Body of pancreas (tissue), 4 donors: ENCODE measurements around the gene MIGA1. TPM values are rescaled to one million over a fixed set of nuclear protein-coding genes. Genes with fewer than 3 reads are reported as not detected.
"Not testable (repeated sequence)": the region's sequence is repeated elsewhere in the genome, so short reads cannot be mapped to it uniquely, and the experiment has no call there.

Experiments used
- ATAC-seq: fragments of 150-250 bp; one replicate; pipeline ENCODE4 v1.9.1; 2016
- DNase-seq, 4 donors: peaks; one replicate each; pipeline ENCODE4 v3.0.0-alpha.2; 2019
- H3K27ac ChIP-seq, 4 donors: fragments of 200-600 bp; sonication (generic); 1 replicate in 3 of 4; 2 replicates in 1 of 4; pipeline versions ENCODE4 v1.5.1 to v1.6.1; 2016 to 2019; ENCODE audit warnings: mild to moderate bottlenecking in 1 of 4, mixed read lengths in 1 of 4, moderate library complexity in 1 of 4
- H3K27me3 ChIP-seq, 2 donors: fragments of 200-600 bp; sonication (generic); one replicate each; pipeline ENCODE4 v1.6.0; 2016; ENCODE audit warnings: mild to moderate bottlenecking in 1 of 2
- H3K36me3 ChIP-seq, 2 donors: fragments of 200-600 bp; sonication (generic); replicated peaks in 1 of 2; 2 replicates each; pipeline ENCODE4 v1.5.1; 2016; ENCODE audit warnings: low read depth in 2 of 2; ENCODE audit not compliant: insufficient read depth in 1 of 2
- H3K4me1 ChIP-seq: fragments of 200-600 bp; sonication (generic); one replicate; pipeline ENCODE4 v1.6.0; 2016
- H3K4me3 ChIP-seq, 2 donors: fragments of 200-600 bp; sonication (generic); 1 replicate in 1 of 2; 2 replicates in 1 of 2; pipeline ENCODE4 v1.5.1; 2016 to 2019
- H3K9me3 ChIP-seq, 3 donors: fragments of 200-600 bp; sonication (generic); 1 replicate in 2 of 3; 2 replicates in 1 of 3; pipeline ENCODE4 v1.5.1; 2016
- POLR2A ChIP-seq, 3 donors: fragments of 450-650 bp; IDR thresholded peaks; one replicate each; pipeline ENCODE4 v1.6.1; 2016; ENCODE audit warnings: antibody characterized with exemption in 3 of 3, mild to moderate bottlenecking in 2 of 3
- WGBS, 2 donors: methylation state at CpG; one replicate each; pipeline ENCODE4 v1.1.5; 2017; 5-methylcytosine and 5-hydroxymethylcytosine counted together
- intact Hi-C: fragments of 100-400 bp; cut with DNase I; formaldehyde crosslinking; loops from one replicate; pipeline ENCODE4 v1.15.1; 2023
- total RNA-seq, 2 donors: library from RNA; depleted of rRNA; stranded (reverse); fragments of >200 nt; gene quantifications; one replicate each; pipeline ENCODE4 v1.1.0, GENCODE V29; 2016
- TF ChIP-seq, protein P1 (sequence below), 7 experiments: fragments of 450-650 bp in 4 of 7; fragments of 200-600 bp in 3 of 7; sonication (generic) in 3 of 7; IDR thresholded peaks; one replicate each; pipeline ENCODE4 v1.5.1; 2016 to 2019; ENCODE audit warnings: antibody characterized with exemption in 7 of 7

The MIGA1 gene
- total RNA-seq, 2 donors from 2014 or later: 6.6 to 10.4 TPM

- peak overlapping the region in 3 of 4 donors; percentile 32 to 56 (median 41) for H3K27ac ChIP-seq
- TF ChIP-seq, protein P1, sequence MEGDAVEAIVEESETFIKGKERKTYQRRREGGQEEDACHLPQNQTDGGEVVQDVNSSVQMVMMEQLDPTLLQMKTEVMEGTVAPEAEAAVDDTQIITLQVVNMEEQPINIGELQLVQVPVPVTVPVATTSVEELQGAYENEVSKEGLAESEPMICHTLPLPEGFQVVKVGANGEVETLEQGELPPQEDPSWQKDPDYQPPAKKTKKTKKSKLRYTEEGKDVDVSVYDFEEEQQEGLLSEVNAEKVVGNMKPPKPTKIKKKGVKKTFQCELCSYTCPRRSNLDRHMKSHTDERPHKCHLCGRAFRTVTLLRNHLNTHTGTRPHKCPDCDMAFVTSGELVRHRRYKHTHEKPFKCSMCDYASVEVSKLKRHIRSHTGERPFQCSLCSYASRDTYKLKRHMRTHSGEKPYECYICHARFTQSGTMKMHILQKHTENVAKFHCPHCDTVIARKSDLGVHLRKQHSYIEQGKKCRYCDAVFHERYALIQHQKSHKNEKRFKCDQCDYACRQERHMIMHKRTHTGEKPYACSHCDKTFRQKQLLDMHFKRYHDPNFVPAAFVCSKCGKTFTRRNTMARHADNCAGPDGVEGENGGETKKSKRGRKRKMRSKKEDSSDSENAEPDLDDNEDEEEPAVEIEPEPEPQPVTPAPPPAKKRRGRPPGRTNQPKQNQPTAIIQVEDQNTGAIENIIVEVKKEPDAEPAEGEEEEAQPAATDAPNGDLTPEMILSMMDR (IDR thresholded peaks at IDR 0.05): no peak
- no peak for TF ChIP-seq POLR2A (IDR thresholded peaks at IDR 0.05)
These were observed 3.3 kb upstream of the MIGA1 start for GRCh38 chr1:77776007-77776700.

GRCh38 chr1:77781683-77782082, 2.2 kb downstream of the MIGA1 start:
- H3K9me3 ChIP-seq: no peaks in the 10 kb centered on the region
- TF ChIP-seq, protein P1 (IDR thresholded peaks at IDR 0.05): no peak
- no peak for TF ChIP-seq POLR2A (IDR thresholded peaks at IDR 0.05)
- H3K4me3 ChIP-seq: no peak overlapping the region
- peaks cover 0 to 2% of the 10 kb centered on the region in 2 donors for H3K36me3 ChIP-seq
- intact Hi-C loops: no loop called here
- H3K27me3 ChIP-seq: no peaks in the 10 kb centered on the region
- no peak for DNase-seq
- WGBS, 2 donors: 79 to 88% methylated on average over 1 of the region's 1 CpG
- no peak overlapping the region for H3K27ac ChIP-seq
- peaks cover 14% of the 10 kb centered on the region for H3K4me1 ChIP-seq
- no peak for ATAC-seq

More at GRCh38 chr1:77776007-77776700, 3.3 kb upstream of the MIGA1 start:
- ATAC-seq (peak; percentile 8), DNase-seq (peak in 1 of 4 donors; percentile 17)
- Histone ChIP-seq H3K27me3 (no peaks in the 10 kb centered on the region), H3K36me3 (no peaks in the 10 kb centered on the region), H3K4me3 (no peak overlapping the region), H3K4me1 (peaks cover 12% of the 10 kb centered on the region), H3K9me3 (no peaks in the 10 kb centered on the region)
- intact Hi-C loops: no loop called here
- WGBS, 2 donors: 46 to 50% methylated on average over 7 of the region's 7 CpGs

DNA sequence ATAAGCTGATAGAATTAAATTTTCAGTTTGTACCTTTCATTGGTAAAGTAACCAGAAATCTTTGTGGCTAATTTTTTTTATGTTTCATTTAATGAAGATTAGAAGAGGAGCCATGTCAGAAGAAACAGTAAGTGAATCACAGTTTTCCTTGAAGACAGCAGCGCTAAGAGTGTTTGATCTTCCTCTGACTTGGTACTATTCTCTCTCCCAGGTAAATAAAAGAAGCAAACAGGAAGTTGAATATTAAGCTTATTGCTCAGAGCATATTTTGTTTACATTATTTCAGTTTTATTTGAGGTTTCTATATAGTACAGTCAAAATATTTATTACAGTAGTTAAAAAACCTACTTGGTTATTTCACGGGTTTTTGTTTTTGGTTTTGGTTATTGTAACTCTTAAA, 3.7 kb downstream of the MIGA1 start:
- DNase-seq: no peak
- 66 to 78% methylated on average over 2 of the region's 2 CpGs for WGBS, 2 donors
- intact Hi-C loops: no loop called here

GRCh38 chr1:77786093-77786741, 6.8 kb downstream of the MIGA1 start:
- H3K27me3 ChIP-seq, H3K4me1 ChIP-seq, DNase-seq, intact Hi-C loops, H3K36me3 ChIP-seq, H3K27ac ChIP-seq, ATAC-seq, H3K4me3 ChIP-seq, H3K9me3 ChIP-seq: not testable (repeated sequence)
- WGBS, 2 donors: 100% methylated on average over 2 of the region's 2 CpGs

More for the DNA sequence above, 3.7 kb downstream of the MIGA1 start:
- Histone ChIP-seq H3K4me3 (no peak overlapping the region), H3K4me1 (peaks cover 14% of the 10 kb centered on the region), H3K27me3 (no peaks in the 10 kb centered on the region), H3K36me3 (peaks cover 0 to 2% of the 10 kb centered on the region in 2 donors), H3K27ac (no peak overlapping the region), H3K9me3 (no peaks in the 10 kb centered on the region)
- no peak for ATAC-seq
- no peak for TF ChIP-seq POLR2A (IDR thresholded peaks at IDR 0.05)
- TF ChIP-seq, protein P1 (IDR thresholded peaks at IDR 0.05): no peak

GRCh38 chr1:77794550-77794949, 15.1 kb downstream of the MIGA1 start:
- Histone ChIP-seq H3K4me1 (no peaks in the 10 kb centered on the region), H3K27me3 (no peaks in the 10 kb centered on the region), H3K36me3 (no peaks in the 10 kb centered on the region), H3K27ac (no peak overlapping the region), H3K9me3 (no peaks in the 10 kb centered on the region), H3K4me3 (no peak overlapping the region)
- DNase-seq (no peak), ATAC-seq (no peak)
- intact Hi-C loops: no loop called here
- TF ChIP-seq POLR2A (IDR thresholded peaks at IDR 0.05): no peak
- TF ChIP-seq, protein P1 (IDR thresholded peaks at IDR 0.05): no peak
- 96 to 100% methylated on average over 3 of the region's 3 CpGs for WGBS, 2 donors
